ENCODE results near the gene SLC16A8.
A peak's percentile ranks its signal among the peaks of the same experiment; 100 is the strongest.
"Not testable (repeated sequence)": the region's sequence is repeated elsewhere in the genome, so short reads cannot be mapped to it uniquely, and the experiment has no call there.

Gene SLC16A8, protein sequence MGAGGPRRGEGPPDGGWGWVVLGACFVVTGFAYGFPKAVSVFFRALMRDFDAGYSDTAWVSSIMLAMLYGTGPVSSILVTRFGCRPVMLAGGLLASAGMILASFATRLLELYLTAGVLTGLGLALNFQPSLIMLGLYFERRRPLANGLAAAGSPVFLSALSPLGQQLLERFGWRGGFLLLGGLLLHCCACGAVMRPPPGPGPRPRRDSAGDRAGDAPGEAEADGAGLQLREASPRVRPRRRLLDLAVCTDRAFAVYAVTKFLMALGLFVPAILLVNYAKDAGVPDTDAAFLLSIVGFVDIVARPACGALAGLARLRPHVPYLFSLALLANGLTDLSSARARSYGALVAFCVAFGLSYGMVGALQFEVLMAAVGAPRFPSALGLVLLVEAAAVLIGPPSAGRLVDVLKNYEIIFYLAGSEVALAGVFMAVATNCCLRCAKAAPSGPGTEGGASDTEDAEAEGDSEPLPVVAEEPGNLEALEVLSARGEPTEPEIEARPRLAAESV
- 0 reads per million in 4 donors for total RNA-seq

DNA sequence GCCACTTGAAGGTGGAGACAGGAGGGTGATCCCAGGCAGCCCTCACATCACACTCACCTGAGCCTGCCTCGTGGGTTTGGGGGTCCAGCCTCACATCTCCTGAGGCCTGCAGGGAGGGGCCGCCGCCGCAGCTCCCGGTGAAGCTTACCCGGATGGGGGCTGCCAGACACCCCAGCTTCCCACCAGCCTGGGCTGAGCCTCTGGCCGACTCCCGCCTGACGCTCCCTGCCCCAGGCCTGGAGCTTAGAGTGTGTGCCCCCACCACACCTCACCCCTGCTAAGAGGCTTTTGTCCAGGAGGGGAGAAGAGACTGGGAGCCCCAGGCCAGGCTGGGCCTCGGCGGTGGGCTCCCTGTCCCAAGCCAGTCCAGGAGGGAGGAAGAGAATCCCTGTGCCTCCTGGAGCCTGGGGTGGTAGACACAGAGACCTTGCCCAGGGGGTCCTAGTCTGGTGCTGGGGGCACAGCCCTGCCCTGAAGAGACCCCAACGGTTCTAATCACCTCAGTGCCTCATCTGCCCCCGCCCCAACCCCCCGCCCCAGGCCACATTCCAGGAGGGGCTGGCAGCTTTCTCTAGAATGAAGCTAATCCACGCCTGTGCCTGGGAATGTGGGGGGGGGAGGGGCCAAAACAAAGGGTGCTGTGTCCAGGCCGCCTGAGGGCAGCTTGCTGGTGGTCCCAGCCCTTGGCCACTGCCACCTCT, at the start of gene SLC16A8:
Gene SLC16A8 (minus strand): TSS at position 254 of the 701 bp plus-strand sequence. CDS start 1,311 bp downstream, outside the sequence.
- no peak for DNase-seq

DNA sequence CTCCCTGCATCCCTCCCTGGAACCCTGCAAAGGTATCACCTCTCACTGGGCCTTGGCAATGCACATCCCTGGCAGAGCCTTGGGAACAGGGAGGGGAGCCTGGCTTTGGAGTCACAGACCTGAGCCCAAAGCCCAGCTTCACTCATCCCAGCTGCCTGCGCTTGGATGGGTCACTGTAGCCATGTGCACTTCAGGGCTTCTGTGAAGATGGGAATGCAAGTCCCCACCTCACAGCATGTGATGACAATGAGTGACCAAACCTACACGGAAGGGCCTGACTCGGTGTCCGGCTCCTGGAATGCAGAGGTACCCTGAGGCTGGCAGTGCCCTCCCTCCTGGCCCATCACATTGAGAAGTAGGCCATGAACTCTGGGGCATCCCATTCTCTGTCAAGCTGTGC, 49.3 kb upstream of the SLC16A8 start:
- no peak for DNase-seq

DNA sequence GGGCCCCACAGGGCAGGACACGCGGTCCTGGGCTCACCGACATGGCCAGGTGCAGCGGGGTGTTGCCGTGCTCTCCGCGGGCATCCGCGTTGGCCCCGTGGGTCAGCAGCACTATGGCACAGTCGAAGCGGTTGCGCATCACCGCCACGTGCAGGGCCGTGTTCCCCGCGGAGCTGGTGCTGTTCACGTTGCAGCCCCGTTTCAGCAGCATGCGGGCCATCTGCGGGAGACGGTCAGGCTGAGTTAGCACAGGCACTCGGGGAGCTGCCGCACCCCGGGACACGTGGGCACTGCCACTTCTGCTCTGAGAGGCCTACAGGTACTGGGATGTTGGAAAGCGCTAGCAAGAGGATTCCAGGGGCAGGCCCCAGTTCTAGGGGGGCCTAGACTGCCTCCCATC, 48.8 kb upstream of the SLC16A8 start:
- no peak for DNase-seq

DNA sequence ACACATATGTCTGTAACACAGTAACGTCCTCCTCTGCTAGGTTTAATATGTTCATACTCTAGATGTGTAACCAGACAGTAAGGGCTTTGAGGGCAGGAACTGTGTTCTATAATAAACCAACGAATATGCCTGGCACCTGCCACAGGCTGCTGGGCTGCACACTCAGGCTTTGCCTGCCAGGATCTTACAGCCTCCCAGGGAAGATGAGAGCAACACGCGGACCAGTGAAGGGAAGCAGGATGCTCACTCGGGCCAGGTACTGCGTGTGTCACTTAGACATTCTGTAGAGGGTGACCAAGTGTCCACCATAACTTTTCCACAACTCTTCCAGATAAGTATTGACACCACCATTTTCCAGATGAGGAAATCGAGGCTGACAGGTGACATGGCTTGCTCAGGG, 48.2 kb upstream of the SLC16A8 start:
- no peak for DNase-seq

DNA sequence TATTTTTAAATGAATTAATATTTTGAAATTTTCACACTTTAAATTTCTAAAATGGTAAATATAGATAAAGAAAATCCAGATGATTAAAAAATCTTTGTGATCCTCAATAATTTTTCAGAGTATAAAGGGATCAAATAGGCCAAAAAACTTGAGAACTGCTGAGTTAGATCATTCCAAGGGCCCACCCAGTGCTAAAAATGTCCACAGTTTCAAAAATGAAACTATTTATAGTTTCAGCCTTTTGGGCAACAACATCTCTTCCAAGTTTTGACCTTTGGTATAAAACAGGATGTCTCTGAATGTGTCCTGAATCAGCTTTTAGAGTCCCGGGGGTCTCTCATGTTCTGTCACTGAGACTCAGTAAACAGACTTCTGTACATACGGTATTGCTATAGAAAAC, 47.4 kb upstream of the SLC16A8 start:
- no peak for DNase-seq

DNA sequence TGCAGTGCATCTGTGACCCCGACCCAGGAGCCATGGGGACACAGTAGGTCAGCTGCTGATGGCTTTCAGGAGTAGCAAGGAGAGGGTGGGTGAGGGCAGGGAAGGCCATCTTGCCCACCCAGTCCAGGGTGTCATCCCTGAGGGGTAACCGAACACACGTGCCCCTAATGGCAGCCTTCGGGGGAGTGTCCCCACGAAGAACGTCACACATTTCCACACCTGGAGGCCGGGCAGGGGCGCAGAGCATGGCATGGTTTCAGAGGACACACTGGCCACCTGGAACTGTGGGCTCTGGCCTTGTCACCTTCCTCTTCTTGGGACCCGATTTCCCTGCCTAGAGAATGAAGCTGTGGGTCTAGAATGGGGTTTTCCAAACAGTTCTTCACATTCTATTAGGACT, 45.9 kb upstream of the SLC16A8 start:
- DNase-seq, result no peak

DNA sequence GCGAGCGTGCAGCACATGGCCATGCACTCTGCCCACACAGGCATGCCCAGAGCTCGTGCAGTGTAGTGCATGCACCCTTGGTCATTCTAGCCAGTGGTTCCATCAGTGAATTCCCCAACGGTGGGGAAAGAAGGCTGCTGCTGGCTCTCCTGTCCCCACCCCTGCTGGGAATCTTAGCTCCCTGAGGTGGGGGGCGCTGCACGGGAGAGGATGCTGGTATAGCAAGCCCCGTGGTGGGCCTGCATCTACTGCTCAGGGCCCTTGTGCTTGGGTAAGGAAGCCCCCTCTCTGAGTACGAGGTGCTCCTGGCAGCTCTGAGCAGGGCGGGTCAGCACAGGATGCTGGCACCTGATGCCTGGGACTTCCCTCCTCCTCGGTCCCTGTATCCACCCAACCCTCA, 45.0 kb upstream of the SLC16A8 start:
- DNase-seq, result no peak

DNA sequence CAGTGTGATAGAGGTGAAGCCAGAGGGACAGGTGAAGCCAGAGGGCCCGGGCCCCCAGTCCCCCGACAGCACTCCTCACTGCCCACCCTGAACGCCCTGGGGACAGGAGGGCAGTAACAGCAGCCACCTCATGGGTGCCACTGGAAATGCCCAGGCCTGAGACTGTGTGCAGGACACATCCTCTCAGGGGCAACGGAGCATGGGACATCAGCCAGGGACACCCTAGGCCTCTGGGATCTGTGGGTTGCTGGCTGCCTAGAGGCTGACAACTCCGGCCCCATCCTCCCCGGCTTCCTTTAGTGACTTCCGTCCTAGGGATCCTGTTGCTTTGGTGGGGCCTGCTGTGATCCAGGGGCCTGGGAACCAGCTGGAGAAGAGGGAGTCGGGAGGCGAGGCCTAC, 43.9 kb upstream of the SLC16A8 start:
- DNase-seq, result no peak

DNA sequence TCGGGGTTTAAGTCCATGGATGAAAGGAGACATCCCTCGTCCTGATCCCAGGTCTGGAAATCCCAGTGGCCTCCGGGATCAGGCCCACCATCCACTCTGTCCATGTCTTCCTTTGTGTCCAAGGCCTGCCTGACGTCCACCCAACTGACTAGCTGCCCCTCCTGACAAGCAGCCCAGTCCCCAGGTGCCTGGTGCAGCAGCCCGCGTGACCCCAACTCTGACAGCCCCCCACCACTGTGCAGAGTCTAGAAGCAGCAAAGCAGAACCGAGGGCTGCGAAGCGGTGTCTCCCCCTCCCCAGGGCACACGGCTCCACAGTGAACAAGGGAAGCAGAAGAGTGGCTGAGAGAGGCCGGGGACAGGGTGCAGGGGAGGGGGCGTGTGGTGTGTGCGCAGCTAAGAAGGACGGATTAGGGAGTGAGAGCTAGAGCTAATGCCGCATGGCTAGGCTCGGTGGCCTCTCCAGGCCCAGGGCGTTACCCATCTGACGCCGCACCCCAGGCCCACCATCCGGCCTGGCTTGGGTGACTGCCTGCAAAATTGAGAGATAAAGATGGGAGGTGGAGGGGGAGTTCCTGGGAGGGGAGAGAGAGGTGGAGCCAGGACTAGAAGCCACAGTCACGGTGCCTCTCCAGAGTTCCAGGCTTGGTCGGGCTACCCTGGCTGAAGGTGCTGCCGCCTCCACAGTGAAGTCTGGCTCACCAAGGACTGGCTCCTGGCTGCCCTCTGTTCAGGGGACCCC, 43.1 kb upstream of the SLC16A8 start:
- DNase-seq, result no peak

DNA sequence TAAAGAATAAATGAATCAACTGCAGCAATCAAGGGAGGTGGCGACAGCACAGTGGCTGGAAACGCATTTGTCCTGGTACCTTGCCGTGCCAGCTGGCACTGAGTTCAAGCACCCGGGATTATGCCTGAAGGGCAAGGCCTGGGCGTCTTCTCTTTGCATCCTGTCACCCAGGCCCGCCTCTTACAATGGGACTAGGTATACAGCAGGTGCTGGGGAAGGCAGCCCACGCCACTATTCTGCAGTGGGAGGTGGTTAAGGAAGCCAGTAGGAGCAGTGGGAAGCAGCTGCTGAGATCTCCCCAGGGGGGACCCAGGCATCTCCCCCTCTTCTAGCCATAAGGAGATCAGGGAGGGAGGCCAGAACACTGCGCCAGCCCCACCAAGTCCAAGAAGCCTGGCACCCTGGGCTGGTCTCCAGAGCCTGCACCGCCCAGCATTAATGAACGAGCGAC, 41.8 kb upstream of the SLC16A8 start:
- no peak for DNase-seq

DNA sequence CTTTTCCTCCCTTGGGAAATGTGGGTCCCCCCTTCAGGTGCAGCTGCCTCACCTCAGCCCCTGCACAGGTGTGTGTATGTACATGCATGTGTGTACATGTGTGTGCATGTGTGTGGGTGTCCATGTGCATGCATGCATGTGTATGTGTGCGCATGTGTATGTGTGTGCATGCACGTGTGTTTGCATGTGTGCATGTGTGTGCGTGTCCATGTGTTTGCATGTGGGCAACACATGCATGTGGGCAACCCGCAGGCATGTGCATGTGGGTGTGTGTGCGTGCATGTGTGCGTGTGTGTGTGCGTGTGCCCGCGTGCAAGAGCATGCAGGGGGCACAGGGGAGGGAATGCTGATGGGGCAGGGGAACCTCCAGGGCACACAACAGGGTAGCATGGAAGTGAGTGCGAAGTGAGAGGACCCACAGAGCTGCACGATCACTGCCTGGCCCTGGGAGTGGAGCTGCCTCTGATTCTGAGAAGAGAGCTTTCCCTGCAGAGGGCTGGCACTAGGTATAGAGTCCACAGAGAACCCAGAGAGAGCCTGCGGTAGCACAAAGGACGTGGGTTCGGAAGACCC, 41.1 kb upstream of the SLC16A8 start:
- no peak for DNase-seq

DNA sequence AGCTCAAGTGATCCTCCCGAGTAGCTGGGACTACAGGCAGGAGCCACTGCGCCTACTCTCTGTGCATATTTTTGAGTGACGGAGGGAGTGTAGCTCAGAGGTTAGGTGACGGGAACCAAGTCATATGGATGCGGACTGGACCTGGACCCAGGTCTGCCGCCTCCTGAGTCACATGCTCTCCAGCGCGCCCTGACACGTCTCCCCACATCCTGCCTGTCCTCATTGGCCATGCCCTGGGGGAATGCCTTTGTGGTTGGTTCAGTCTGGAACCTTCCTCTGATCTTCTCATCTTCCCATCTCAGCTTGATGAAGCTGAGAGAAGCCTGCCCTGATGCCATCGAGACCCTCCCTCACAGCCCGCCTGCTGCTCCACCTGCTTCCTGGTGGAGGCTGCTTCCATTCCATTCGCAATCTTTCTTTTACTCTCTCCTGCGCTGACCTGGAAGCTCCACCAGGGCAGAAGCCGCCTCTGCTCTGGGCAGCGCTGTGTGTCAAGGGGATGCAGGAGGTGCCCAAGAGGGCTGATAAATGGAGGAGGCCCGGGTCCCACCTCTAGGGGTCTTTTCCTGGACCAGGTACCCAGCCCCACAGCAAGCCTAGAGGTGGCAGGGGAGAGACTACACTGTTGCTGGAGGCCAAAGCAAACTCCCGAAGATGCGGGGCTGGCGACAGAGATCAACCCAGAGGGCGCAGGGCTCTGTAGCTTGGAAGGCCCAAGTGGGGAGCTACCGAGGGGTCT, 40.4 kb upstream of the SLC16A8 start:
- no peak for DNase-seq

DNA sequence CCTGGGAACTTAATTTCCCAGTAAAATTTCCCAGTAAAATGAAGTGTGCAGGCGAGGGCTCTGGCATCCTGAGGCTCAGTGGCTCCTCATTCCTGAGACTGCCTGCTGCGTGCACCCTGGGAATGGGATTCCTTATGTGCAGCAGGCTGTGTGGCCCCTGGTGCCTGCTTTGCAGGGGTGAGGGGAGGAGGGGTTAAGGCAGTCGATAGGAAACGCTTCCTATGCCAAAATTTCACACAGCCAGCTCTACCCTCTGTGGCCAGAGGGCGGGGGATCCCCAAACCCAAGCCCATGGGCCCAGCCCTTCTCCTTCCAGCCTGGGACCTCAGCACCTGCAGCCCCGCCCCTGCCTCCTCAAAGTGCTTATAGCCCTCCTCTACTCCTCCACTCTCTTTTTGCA, 38.6 kb upstream of the SLC16A8 start:
- DNase-seq, result no peak

DNA sequence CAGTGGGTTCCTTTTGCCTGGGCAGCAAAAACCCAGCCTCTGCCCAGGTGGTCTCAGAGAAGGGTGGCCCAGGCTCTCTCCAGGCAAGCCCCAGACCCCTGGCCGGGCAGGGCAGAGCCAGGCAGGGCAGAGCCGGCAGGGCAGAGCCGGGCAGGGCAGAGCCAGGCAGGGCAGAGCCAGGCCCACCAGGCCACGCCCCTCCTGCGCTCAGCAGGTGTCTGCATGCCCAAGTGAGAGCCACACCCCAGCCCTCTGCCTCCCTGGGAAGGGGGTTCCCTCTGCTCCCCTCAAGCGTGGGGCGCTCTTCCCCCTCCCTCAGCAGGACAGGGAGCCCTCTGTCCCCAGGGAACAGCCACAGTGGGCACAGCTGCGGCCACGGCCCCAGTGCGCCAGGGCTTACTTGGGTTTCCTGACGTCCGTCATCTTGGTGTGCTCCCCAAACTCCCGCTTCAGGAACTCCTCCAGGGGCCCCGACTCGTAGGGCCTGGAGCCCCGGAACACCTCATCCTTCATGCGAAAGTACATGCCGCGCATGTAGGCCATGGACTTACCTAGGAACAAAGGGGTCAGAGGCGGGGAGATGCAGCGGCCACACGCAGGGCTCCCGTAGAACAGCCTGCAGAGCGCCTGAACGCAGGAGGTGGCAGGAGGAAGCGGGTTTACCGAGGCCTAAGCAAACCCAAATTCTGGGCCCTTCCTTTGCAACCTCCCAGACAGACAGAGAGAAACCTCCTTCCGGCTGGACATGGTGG, 36.6 kb upstream of the SLC16A8 start:
- DNase-seq, result no peak

DNA sequence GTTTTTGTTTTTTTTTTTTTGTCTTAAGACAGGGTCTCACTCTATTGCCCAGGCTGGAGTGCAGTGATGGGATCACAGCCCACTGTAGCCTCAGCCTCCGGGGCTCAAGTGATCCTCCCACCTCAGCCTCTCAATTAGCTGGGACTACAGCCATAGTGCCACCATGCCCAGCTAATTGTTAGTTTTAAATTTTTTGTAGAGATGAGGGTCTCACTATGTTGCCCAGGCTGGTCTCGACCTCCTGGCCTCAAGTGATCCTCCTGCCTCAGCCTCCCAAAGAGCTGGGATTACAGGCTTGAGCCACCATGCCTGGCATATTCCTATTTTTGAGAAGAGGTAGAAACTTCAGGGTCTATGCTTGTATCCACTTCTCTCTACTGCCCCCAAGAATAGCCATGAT, 34.8 kb upstream of the SLC16A8 start:
- not testable (repeated sequence) for DNase-seq

DNA sequence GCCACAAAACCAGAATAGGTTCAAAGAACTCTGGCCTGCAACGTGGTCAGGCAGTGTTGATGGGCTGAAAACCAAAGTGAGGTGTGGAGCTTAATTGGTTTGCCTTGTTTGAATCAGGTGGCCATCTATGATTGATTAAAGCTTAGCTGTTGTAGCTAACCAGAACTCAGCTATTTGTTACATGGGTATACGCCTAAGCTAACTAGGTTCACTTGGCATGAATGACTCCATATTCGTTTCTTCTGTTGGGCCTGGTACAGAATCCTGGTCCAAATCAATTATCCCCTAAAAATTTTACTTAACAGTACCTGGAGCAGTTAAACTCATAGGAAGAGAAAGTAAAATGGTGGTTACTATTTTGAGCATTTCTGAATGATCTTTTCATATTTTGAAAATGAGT, 34.2 kb upstream of the SLC16A8 start:
- DNase-seq, result no peak

DNA sequence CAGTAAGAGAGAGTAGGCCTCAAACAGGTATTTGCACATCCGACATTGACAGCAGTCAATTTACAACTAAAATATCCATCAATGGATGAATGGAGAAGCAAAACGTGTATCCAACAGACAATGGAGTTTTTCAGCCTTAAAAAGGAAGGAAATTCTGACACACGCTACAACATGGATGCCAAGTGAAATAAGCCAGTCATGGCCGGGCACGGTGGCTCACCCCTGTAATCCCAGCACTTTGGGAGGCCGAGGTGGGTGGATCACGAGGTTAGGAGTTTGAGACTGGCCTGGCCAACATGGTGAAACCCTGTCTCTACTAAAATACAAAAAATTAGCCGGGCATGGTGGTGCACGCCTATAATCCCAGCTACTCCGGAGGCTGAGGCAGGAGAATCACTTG, 33.6 kb upstream of the SLC16A8 start:
- DNase-seq, result not testable (repeated sequence)

DNA sequence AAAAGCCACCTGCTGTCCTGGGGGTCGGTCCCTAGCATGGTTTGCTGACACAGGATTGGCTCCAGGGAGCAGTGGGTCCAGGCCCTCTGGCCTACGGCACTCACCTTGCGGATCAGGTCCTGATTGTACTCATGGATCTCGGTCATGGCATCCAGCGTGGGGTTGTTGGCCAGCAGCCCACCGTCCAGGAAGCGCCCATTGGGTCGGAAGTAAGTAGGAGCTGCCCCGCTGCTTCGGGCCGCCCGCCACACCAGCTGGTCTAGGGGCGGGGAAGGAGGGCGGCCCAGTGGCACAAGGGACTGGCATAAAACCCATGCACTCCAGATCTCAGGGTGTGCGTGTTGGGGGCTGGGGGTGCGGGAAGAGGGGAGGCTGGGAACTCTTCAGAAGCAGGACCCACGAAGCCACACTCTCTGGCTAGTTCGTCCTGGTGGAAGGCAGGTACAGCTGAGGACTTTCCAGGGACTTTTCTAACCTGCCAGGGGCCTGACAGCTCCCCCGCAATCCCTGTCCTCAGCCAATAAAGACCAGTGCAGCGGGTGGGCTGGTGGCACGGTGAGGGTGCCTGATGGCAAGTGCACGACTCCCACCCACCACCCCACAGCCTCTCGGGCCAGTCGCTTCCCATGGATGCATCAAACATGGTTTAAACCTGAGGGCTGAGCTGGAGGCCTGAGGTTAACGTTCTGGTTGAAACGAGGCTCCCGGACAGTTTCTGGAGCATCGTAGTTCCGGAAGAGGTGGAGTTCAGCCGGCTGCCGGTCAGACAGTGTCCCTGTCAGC, 31.6 kb upstream of the SLC16A8 start:
- DNase-seq, result no peak

DNA sequence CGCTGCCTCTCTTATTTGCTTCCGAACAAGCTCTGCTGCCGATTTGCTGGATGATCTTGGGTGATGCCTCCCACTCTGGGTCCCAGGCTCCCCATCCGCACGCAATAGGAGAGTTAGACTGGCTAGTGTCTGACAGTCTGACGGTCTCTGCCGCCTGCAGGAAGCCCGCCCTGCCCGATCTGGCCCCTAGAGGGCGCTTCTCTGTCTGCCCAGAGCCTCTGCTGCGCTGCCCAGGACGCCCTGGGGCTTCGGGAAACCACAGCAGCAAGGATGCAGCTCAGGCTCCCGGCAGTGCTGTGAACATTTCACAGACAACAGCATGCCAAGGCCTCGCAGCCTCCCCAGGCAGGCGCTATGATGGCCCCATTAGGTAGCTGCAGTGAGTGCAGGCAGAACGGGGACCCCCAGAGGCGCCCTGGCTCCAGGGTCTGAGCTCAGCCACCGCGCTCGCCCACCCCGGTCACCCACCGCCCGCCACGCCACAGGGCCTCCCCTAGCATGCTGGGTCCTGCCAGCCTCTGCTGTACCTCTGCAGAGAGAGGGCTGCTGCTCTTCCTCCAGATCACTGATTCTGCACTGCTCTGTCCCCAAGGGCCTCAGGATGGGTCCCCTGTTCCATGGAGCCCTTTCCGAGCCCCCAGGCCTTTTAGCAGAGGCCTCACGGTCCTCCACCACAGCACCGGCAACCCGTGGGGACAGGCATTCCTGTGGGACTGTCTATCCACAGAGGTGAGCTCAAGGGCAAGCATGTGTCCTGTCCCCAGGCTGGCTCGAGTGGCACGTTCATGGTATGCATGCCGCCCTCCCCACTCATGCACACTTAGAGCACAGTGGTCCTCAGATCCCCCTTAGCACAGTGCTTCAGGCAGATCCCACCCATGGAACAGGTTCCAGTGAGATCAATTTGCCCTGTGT, 30.8 kb upstream of the SLC16A8 start:
- DNase-seq, result peak; percentile 41 to 65 (median 58)

Measured in T-helper 1 cell (primary cell).